Endodermal cell (in vitro differentiated cells): ENCODE measurements around the gene ATOX1. TPM values are rescaled to one million over a fixed set of nuclear protein-coding genes. Genes with fewer than 3 reads are reported as not detected.

Source experiments
- DNase-seq: peaks from one replicate; pipeline ENCODE4 v3.0.0-alpha.2; 2017
- H3K27ac ChIP-seq: 2 replicates; pipeline ENCODE4 v1.5.1; 2013; ENCODE audit warnings: mild to moderate bottlenecking, low read depth, low read length, moderate library complexity
- H3K27me3 ChIP-seq: 2 replicates; pipeline ENCODE4 v1.6.1; 2013; ENCODE audit warnings: mild to moderate bottlenecking, low read length, moderate library complexity; ENCODE audit not compliant: insufficient read depth, control insufficient read depth, poor library complexity, severe bottlenecking
- H3K36me3 ChIP-seq: 2 replicates; pipeline ENCODE4 v1.7.0; 2013; ENCODE audit warnings: mild to moderate bottlenecking, low read length, moderate library complexity; ENCODE audit not compliant: control insufficient read depth, insufficient read depth
- H3K4me1 ChIP-seq: one replicate; pipeline ENCODE4 v1.7.0; 2013; ENCODE audit warnings: low read length; ENCODE audit not compliant: control insufficient read depth, insufficient read depth
- H3K4me3 ChIP-seq: 2 replicates; pipeline ENCODE4 v1.5.1; 2013; ENCODE audit warnings: mild to moderate bottlenecking, low read length, moderate library complexity
- H3K9ac ChIP-seq: 2 replicates; pipeline ENCODE4 v1.6.1; 2013; ENCODE audit warnings: mild to moderate bottlenecking, low read length, moderate library complexity; ENCODE audit not compliant: poor library complexity, severe bottlenecking; ENCODE audit errors: extremely low read depth
- H3K9me3 ChIP-seq: 2 replicates; pipeline ENCODE4 v1.6.1; 2013; ENCODE audit warnings: mild to moderate bottlenecking, low read length, moderate library complexity; ENCODE audit not compliant: control insufficient read depth
- H3K27ac Mint-ChIP-seq: 2 replicates; pipeline ENCODE4 v1.8.0; 2020; ENCODE audit warnings: mixed read lengths
- H3K27me3 Mint-ChIP-seq: 2 replicates; pipeline ENCODE4 v1.8.0; 2021; ENCODE audit warnings: mild to moderate bottlenecking, mixed read lengths; ENCODE audit not compliant: insufficient read depth
- H3K36me3 Mint-ChIP-seq: 2 replicates; pipeline ENCODE4 v1.8.0; 2020; ENCODE audit warnings: low read depth, mixed read lengths
- H3K4me1 Mint-ChIP-seq: 2 replicates; pipeline ENCODE4 v1.8.0; 2020; ENCODE audit warnings: mixed read lengths
- H3K4me3 Mint-ChIP-seq: 2 replicates; pipeline ENCODE4 v1.8.0; 2020; ENCODE audit warnings: mild to moderate bottlenecking, moderate library complexity, mixed read lengths
- H3K9me3 Mint-ChIP-seq: 2 replicates; pipeline ENCODE4 v1.8.0; 2020; ENCODE audit warnings: mild to moderate bottlenecking, mixed read lengths
- CTCF ChIP-seq: fragments of 200-600 bp; sonication (generic); conservative IDR thresholded peaks from 2 replicates; pipeline ENCODE4 v1.5.0; 2021; ENCODE audit warnings: antibody characterized with exemption, mild to moderate bottlenecking
- WGBS, 2 experiments: methylation state at CpG; one replicate each; pipeline versions ENCODE4 v1.1.5 to v1.1.7; 2013; ENCODE audit warnings: missing lambda C conversion rate in 2 of 2, mixed read lengths in 1 of 2; ENCODE audit not compliant: insufficient coverage in 1 of 2, insufficient read length in 1 of 2; 5-methylcytosine and 5-hydroxymethylcytosine counted together
- total RNA-seq, 2 donors: library from RNA; stranded (reverse); fragmentation: NEBNext Ultra II Directional in 1 of 2; extraction: Animal tissue kit (Norgen Biotek cat#: 25700) in 1 of 2; gene quantifications; 2 replicates in 1 of 2; 3 replicates in 1 of 2; pipeline ENCODE4 v1.2.1, GENCODE V29; 2021

ATOX1 gene
- total RNA-seq, 2 donors from 2014 or later = 105 to 129 TPM

DNA sequence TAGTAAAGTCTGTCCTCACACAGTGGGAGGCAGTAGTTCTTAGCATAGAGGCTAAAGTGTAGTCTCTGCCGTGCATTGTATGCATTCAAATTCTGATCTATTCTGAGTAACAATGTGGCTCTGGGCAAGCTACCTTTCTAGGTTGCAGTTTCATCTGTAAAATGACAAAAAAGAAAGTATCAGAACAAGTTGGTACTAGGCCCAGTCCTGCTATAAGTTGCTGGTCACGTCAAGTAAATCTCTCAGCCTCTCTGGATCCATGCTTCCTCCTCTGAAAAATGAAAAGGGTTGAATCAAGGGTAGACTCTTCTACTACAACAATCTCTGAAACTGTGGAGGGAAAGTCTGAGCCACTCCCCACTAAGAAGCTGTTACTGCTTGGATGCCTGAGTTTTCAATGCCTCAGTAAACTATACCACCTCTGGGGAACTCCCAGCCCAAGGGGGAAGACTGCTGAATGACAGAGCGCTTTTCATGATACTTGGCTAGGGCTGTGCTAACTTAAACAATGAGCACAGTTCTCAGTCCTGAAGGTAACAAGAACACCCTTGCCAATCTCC, 37.3 kb downstream of the ATOX1 start:
- DNase-seq = peak; percentile 50
- Histone ChIP-seq H3K9me3 (no peaks in the 10 kb centered on the region), H3K36me3 (no peaks in the 10 kb centered on the region), H3K4me3 (no peak overlapping the region), H3K4me1 (no peaks in the 10 kb centered on the region), H3K9ac (no peak overlapping the region), H3K27me3 (no peaks in the 10 kb centered on the region), H3K27ac (no peak overlapping the region)
- Mint-ChIP-seq H3K36me3 (no peaks in the 10 kb centered on the region), H3K4me3 (no peak overlapping the region), H3K27ac (peak overlapping the region; percentile 83), H3K27me3 (no peaks in the 10 kb centered on the region), H3K9me3 (no peaks in the 10 kb centered on the region), H3K4me1 (peaks cover 9% of the 10 kb centered on the region)
- WGBS, 2 experiments = 71 to 82% methylated on average over 3 of the region's 3 CpGs
- TF ChIP-seq CTCF = no peak

DNA sequence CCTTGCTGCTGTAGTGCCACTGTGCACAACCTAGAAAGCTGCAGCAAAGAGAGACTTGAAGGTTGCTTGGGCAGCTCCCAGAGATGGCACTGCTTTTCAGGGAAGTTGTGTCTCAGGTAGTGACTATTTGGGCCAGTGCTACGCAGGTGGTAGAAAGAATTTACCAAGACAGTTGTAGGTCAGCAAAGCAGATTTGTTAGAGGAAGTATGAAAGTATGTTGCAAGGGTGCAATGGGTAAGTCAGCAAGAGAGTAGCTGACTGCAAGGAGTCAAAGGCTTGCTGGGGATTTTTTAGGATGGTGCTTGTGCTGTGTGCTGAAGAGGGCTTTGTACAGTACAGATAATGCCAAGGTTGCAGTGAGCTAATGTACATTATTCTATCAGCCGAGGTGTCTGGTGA, 38.2 kb downstream of the ATOX1 start:
- no peaks in the 10 kb centered on the region for H3K27me3 ChIP-seq
- H3K4me3 ChIP-seq = no peak overlapping the region
- H3K36me3 Mint-ChIP-seq = no peaks in the 10 kb centered on the region
- H3K9me3 Mint-ChIP-seq = no peaks in the 10 kb centered on the region
- WGBS, 2 experiments = 85 to 100% methylated on average over 2 of the region's 2 CpGs
- peaks cover 9% of the 10 kb centered on the region for H3K4me1 Mint-ChIP-seq
- H3K4me1 ChIP-seq = no peaks in the 10 kb centered on the region
- H3K27ac ChIP-seq = no peak overlapping the region
- no peaks in the 10 kb centered on the region for H3K36me3 ChIP-seq
- H3K4me3 Mint-ChIP-seq = no peak overlapping the region
- TF ChIP-seq CTCF = no peak
- DNase-seq = no peak
- no peaks in the 10 kb centered on the region for H3K9me3 ChIP-seq
- H3K27me3 Mint-ChIP-seq = no peaks in the 10 kb centered on the region
- H3K9ac ChIP-seq = no peak overlapping the region
- no peak overlapping the region for H3K27ac Mint-ChIP-seq

GRCh38 chr5:151719228-151720000, 39.0 kb downstream of the ATOX1 start:
- Histone ChIP-seq H3K27ac (no peak overlapping the region), H3K4me1 (no peaks in the 10 kb centered on the region), H3K4me3 (no peak overlapping the region), H3K27me3 (no peaks in the 10 kb centered on the region), H3K36me3 (no peaks in the 10 kb centered on the region), H3K9ac (no peak overlapping the region), H3K9me3 (no peaks in the 10 kb centered on the region)
- H3K27me3 Mint-ChIP-seq = no peaks in the 10 kb centered on the region
- H3K27ac Mint-ChIP-seq = no peak overlapping the region
- WGBS, 2 experiments = 91 to 95% methylated on average over 5 to 6 of the region's 6 CpGs
- H3K4me3 Mint-ChIP-seq = no peak overlapping the region
- H3K9me3 Mint-ChIP-seq = peaks cover 6% of the 10 kb centered on the region
- H3K4me1 Mint-ChIP-seq = peaks cover 9% of the 10 kb centered on the region
- no peaks in the 10 kb centered on the region for H3K36me3 Mint-ChIP-seq
- DNase-seq = peak; percentile 75
- peak; percentile 81 for TF ChIP-seq CTCF
